C1 segment of cervical spinal cord (tissue), 14 donors: ENCODE measurements around the gene CEP85L.

Source experiments
- DNase-seq, 14 donors: peaks; one replicate each; lab custom pipeline; 2025; lab: John Stamatoyannopoulos, UW

The CEP85L gene

GRCh38 chr6:118660218-118660569, 8.8 kb upstream of the CEP85L start:
- DNase-seq = no peak

- no peak for DNase-seq
These were observed 8.3 kb upstream of the CEP85L start for GRCh38 chr6:118659513-118660217.

- DNase-seq = no peak
These were observed 5.6 kb upstream of the CEP85L start for GRCh38 chr6:118656847-118657451.

- DNase-seq = peak in 1 of 14 donors; percentile 54
These were observed 742 bp upstream of the CEP85L start for GRCh38 chr6:118652051-118652615.

- peak in 11 of 14 donors; percentile 58 to 84 (median 63) for DNase-seq
These were observed 659 bp downstream of the CEP85L start for GRCh38 chr6:118650582-118651281.

GRCh38 chr6:118649918-118650581, 1.3 kb downstream of the CEP85L start:
- peak in 1 of 14 donors; percentile 60 for DNase-seq

GRCh38 chr6:118648866-118649554, 2.4 kb downstream of the CEP85L start:
- no peak for DNase-seq

GRCh38 chr6:118646977-118647376, 4.4 kb downstream of the CEP85L start:
- no peak for DNase-seq

- no peak for DNase-seq
These were observed 6.0 kb downstream of the CEP85L start for GRCh38 chr6:118645395-118645794.

GRCh38 chr6:118644007-118644406, 7.4 kb downstream of the CEP85L start:
- no peak for DNase-seq

GRCh38 chr6:118641042-118641441, 10.3 kb downstream of the CEP85L start:
- no peak for DNase-seq

GRCh38 chr6:118639054-118639964, 12.1 kb downstream of the CEP85L start:
- DNase-seq = no peak

GRCh38 chr6:118638288-118638687, 13.1 kb downstream of the CEP85L start:
- DNase-seq = no peak

GRCh38 chr6:118635909-118636735, 15.3 kb downstream of the CEP85L start:
- no peak for DNase-seq

- DNase-seq = no peak
These were observed 19.0 kb downstream of the CEP85L start for GRCh38 chr6:118632359-118632758.

GRCh38 chr6:118630923-118631322, 20.5 kb downstream of the CEP85L start:
- DNase-seq = no peak

- no peak for DNase-seq
These were observed 21.3 kb downstream of the CEP85L start for GRCh38 chr6:118630067-118630466.

GRCh38 chr6:118627724-118628123, 23.7 kb downstream of the CEP85L start:
- no peak for DNase-seq

- DNase-seq = no peak
These were observed 25.6 kb downstream of the CEP85L start for GRCh38 chr6:118625833-118626232.
